GM10266 (cell line): ENCODE measurements around the gene DNAJC30.

Experiments used
- DNase-seq: peaks from one replicate; pipeline ENCODE4 v3.0.0; 2012; ENCODE audit errors: extremely low spot score
- TF ChIP-seq, protein P1 (sequence below): IDR thresholded peaks from 2 replicates; pipeline ENCODE4 v1.5.1; 2012; ENCODE audit warnings: mild to moderate bottlenecking, low read depth; ENCODE audit not compliant: control insufficient read depth, insufficient read depth; ENCODE audit errors: missing control alignments

DNAJC30 gene

DNA sequence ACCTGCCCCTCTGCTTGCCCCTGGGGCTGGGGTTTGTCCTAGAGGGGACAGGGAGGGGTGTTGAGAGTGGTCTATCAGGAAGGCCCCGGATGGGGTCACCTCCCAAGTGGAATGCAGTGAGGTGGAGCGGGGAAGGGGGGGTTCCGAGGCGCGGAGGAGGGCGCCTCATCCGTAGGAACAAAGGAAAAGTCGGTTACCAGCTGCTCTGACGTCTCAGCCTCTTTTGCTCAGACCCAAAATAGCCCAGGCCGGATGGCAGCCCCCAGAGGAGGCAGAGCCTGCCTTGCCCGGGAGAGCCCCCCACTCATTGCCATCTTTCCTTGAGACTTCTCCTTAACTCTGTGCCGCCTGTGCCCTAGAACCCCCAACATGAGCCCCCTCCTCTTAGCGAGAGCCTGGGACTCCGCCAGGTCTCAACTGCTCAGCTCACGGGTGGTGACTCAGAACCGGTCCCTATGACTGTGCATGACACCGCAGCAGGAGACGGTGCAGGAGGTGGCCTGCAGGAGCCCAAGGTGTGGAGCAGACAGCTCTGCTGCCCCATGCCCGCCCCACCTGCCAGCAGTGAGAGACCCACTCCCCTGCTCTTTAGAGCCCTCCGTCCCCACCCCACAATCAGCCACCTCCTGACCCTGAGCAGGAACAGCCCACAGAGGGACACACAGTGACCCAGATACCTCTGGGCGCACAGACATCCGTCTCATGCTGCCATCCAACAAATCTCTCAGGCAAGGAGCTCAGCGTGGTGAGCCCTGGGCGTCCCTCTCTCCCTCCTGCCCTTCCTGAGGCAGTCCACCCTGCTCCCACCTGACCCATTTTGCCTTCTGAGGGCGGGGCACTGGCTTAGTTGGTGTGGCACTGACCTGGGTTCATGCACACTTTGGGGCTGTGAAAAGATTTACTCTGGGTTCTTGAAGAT, 23.1 kb upstream of the DNAJC30 start:
- no peak for DNase-seq
- TF ChIP-seq, protein P1, sequence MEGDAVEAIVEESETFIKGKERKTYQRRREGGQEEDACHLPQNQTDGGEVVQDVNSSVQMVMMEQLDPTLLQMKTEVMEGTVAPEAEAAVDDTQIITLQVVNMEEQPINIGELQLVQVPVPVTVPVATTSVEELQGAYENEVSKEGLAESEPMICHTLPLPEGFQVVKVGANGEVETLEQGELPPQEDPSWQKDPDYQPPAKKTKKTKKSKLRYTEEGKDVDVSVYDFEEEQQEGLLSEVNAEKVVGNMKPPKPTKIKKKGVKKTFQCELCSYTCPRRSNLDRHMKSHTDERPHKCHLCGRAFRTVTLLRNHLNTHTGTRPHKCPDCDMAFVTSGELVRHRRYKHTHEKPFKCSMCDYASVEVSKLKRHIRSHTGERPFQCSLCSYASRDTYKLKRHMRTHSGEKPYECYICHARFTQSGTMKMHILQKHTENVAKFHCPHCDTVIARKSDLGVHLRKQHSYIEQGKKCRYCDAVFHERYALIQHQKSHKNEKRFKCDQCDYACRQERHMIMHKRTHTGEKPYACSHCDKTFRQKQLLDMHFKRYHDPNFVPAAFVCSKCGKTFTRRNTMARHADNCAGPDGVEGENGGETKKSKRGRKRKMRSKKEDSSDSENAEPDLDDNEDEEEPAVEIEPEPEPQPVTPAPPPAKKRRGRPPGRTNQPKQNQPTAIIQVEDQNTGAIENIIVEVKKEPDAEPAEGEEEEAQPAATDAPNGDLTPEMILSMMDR, result no peak

DNA sequence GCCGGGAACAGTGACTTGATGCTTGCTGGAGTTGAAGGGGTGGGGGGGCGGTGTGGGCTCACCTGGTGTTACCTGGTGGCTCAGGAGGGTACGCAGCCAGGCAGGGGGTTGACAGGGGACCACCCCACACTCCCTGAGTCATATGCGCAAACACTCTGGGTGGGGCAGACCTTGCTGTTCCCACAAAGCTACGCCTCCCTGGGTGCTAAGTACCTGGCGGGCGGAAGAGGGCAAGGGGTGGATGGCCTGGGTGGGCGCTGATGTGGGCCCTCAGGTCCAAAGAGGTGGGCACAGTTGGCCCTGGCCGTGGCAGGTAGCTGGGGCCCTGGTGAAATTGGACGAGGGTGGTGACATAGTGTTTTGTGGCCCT, 22.3 kb upstream of the DNAJC30 start:
- TF ChIP-seq, protein P1, result no peak
- no peak for DNase-seq

DNA sequence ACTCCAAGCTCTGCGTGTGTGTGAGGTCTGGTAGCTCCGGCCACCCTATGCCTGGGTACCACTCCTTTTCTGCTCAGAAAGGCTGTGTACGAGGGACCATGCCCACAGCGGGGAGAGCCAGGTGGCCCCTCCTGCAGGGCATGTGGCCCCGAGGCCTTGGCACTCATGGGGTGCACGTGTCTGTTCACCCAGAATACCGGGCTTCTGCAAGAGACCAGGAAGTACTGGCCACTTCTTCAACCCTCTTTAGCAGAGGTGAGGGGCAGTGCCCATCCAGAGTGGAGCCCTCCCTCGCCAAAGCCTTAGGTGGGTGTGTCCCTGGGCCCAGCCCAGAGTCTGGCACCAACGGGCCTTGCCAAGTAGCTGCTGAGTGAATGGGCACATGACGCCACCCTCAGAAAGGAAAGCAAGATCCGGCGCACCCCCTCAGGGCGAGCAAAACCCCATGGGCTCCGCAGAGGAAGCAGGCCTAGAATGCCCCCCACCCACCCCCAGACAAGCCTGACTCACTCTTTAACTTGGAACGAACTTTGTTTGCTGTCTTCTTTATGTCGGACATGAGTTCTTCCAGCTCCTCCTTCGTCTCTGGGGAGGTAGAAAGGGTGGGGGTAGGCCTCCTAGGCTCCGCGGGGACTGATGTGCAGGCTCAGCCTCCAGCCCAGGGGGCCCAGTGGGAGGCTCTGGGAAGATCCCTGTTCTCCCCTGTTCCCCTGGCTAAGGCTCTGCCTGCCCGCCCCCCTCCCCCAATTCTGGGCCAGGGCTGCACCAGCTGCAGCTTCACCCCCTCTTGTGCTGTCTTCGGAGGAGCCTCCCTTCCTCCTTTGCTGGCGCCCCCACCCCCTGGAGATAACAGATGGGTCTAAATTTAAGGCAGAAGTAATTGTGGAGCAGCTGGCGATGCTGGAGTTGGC, 21.6 kb upstream of the DNAJC30 start:
- TF ChIP-seq, protein P1, result no peak
- no peak for DNase-seq

DNA sequence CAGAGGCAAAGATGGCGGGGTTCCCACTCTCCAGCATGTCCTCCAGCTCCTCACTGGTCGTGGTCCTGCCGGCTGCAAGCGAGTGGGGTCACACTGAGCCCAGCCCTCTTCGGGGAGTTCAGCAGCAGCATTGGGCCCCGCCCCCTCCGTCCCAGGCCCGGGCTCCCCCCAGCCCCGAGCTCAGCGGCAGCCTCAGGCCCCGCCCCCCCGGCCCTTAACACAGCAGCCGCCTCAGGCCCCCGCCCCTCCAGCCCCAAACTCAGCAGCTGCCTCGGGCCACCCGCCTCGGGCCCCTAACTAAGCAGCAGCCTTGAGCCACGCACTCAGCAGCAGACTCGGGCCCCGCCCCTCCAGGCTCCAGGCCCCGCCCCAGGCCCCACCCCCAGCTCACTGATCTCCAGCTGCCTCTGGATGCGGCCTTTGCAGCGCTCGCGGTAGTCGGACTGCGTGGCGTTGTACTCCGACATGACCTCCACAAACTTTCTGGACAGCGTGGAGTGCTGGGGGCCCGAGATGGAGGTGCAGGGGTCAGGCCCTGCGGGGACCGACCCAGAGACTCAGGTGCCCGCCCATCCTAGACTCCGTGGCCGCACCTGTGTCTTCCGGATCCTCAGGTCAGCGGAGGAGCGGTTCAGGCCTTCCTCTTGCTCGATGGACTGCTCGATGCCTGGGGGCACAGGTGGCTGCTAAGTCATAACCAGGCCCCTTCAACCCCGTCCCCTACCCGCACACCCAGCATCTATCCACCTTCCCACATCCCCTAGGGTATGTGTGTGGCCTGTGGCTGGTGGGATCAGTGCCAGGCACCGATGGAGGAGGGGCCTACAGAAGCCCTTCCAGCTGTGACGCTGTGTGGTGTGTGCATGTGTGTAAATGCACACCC, 20.7 kb upstream of the DNAJC30 start:
- peak; percentile 63 for DNase-seq

DNA sequence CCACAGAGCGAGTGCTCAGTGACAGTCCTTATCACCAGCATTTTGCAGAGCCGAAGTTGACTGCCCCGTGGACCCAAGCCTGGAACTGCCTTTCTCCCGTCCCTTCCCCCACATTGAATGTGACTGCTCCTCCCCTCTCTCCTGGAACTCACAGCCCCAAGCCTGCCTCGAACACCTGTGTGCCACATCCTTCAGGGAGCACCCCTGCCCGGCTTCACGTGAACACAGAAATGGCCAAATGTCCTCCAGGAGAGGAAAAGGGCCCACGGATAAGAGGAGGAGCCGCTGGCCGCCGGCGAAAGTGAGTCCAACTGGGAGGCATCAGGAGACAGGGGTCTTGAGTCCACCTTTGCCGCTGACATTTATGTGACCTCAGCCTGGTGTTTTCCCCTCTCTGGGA, 20.0 kb upstream of the DNAJC30 start:
- TF ChIP-seq, protein P1, result no peak

More for the DNA sequence above, 20.7 kb upstream of the DNAJC30 start:
- TF ChIP-seq, protein P1, result no peak

DNA sequence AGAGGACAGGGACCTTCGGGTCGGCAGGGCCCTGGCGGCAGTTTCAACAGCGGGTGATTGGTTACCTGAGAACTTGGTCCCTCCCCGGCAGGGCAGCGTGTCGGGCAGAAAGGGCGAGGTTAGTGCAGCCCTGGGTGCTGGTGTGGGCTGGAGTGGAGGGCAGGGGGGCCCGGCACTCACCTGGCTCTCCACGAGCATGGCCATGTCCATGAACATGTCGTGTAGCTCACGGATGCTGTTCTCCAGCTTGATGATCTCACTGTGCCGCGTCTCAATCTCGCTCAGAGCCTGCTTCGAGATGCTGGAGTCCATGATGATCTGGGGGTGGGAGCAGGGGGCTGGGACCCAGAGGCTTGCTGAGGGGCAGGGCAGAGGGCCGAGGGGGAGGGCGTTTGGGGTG, 19.4 kb upstream of the DNAJC30 start:
- TF ChIP-seq, protein P1, result no peak
- no peak for DNase-seq

More for the DNA sequence above, 20.0 kb upstream of the DNAJC30 start:
- no peak for DNase-seq
